K562 (cell line): ENCODE measurements around the gene ZC3H12C. TPM values are rescaled to one million over a fixed set of nuclear protein-coding genes. Genes with fewer than 3 reads are reported as not detected.

ENCODE experiments used
- ATAC-seq: fragments of 200-7000 bp; cut with Tn5 transposase; 3 replicates; pipeline ENCODE4 v1.9.1; 2020; ENCODE audit warnings: moderate library complexity
- BruUV-seq: library from RNA; stranded (reverse); fragments of 400-500 nt; replicated peaks from 2 replicates; lab custom pipeline; 2021; lab: Mats Ljungman, UMichigan
- CTCF ChIA-PET: fragments of 300-600 bp; formaldehyde crosslinking; extraction: SDS; loops from one replicate; lab custom pipeline; 2021; ENCODE audit warnings: low intra/inter-chr PET ratio; lab: Yijun Ruan, JAX
- POLR2A ChIA-PET: fragments of 300-600, 350-650 bp; sonication (Branson Sonifier 250); formaldehyde crosslinking; extraction: SDS; loops from one replicate; lab custom pipeline; 2021; ENCODE audit warnings: antibody characterized with exemption, inconsistent platforms; lab: Yijun Ruan, JAX
- DNase-seq, 4 experiments: peaks; one replicate each; pipeline versions ENCODE4 v3.0.0 to v3.0.0-alpha.2; 2011 to 2018; ENCODE audit warnings: low spot score in 3 of 4, mixed read lengths in 3 of 4; ENCODE audit errors: extremely low read depth in 1 of 4
- FAIRE-seq: peaks from 2 replicates; lab custom pipeline; 2011; peaks lifted over from hg19 to GRCh38; lab: Jason Lieb, UNC
- H2AFZ ChIP-seq: 2 replicates; pipeline ENCODE4 v1.6.0; 2011; ENCODE audit warnings: low read depth, low read length, control low read depth, inconsistent platforms
- H3K27ac ChIP-seq: fragments of 200-600 bp; 3 replicates; pipeline ENCODE4 v1.8.0; 2011; ENCODE audit warnings: low read depth, mild to moderate bottlenecking, control low read depth, inconsistent platforms, low read length, moderate library complexity, mixed read lengths; ENCODE audit errors: extremely low read depth
- H3K27me3 ChIP-seq, 2 experiments: fragments of 300-600 bp in 1 of 2; 2 replicates in 1 of 2; 3 replicates in 1 of 2; pipeline versions ENCODE4 v1.6.0 to v1.8.0; 2011; ENCODE audit warnings: inconsistent platforms in 2 of 2, low read length in 2 of 2, mild to moderate bottlenecking in 1 of 2, mixed read lengths in 1 of 2, moderate library complexity in 1 of 2; ENCODE audit not compliant: control insufficient read depth in 2 of 2, insufficient read depth in 2 of 2
- H3K36me3 ChIP-seq: fragments of 300-600 bp; 3 replicates; pipeline ENCODE4 v1.8.0; 2011; ENCODE audit warnings: mild to moderate bottlenecking, low read length, inconsistent platforms; ENCODE audit not compliant: control insufficient read depth, insufficient read depth
- H3K4me1 ChIP-seq, 2 experiments: fragments of 200-600 bp in 1 of 2; replicated peaks in 1 of 2; 2 replicates in 1 of 2; 3 replicates in 1 of 2; pipeline versions ENCODE4 v1.5.1 to v1.8.0; 2011; ENCODE audit warnings: inconsistent platforms in 2 of 2, low read length in 2 of 2, mild to moderate bottlenecking in 1 of 2, mixed read lengths in 1 of 2, moderate library complexity in 1 of 2; ENCODE audit not compliant: control insufficient read depth in 2 of 2, insufficient read depth in 2 of 2
- H3K4me2 ChIP-seq: 2 replicates; pipeline ENCODE4 v1.6.1; 2011; ENCODE audit warnings: low read length, control low read depth, inconsistent platforms, mixed read lengths; ENCODE audit not compliant: insufficient read depth
- H3K4me3 ChIP-seq: fragments of 200-600 bp; sonication (generic), shearing (Covaris generic); 2 replicates; pipeline ENCODE4 v1.5.1; 2016; ENCODE audit warnings: control low read depth, inconsistent platforms
- H3K79me2 ChIP-seq: fragments of 200-600 bp; 3 replicates; pipeline ENCODE4 v1.8.0; 2011; ENCODE audit warnings: low read length, inconsistent platforms; ENCODE audit not compliant: control insufficient read depth, insufficient read depth
- H3K9ac ChIP-seq, 2 experiments: 2 replicates each; pipeline versions ENCODE4 v1.6.0 to v1.6.1; 2011; ENCODE audit warnings: low read depth in 2 of 2, low read length in 2 of 2, control low read depth in 1 of 2, inconsistent platforms in 1 of 2, mild to moderate bottlenecking in 1 of 2, mixed read lengths in 1 of 2; ENCODE audit not compliant: insufficient read depth in 1 of 2
- H3K9me1 ChIP-seq: one replicate; pipeline ENCODE4 v1.6.0; 2011; ENCODE audit warnings: inconsistent platforms, mild to moderate bottlenecking, low read length, moderate library complexity; ENCODE audit not compliant: control insufficient read depth, insufficient read depth
- H3K9me3 ChIP-seq: replicated peaks from 2 replicates; pipeline ENCODE4 v1.5.1; 2011; ENCODE audit warnings: low read depth, low read length, inconsistent platforms; ENCODE audit not compliant: control insufficient read depth, insufficient read depth
- H4K20me1 ChIP-seq: replicated peaks from 2 replicates; pipeline ENCODE4 v1.6.1; 2011; ENCODE audit warnings: low read length, inconsistent platforms, mixed read lengths; ENCODE audit not compliant: control insufficient read depth, insufficient read depth
- ATF3 ChIP-seq, 2 experiments: fragments of 450-650 bp in 1 of 2; sonication (generic) in 1 of 2; formaldehyde crosslinking in 1 of 2; IDR thresholded peaks in 1 of 2; conservative IDR thresholded peaks in 1 of 2; 2 replicates each; pipeline versions ENCODE4 v1.6.1 to v1.8.1; 2016 to 2023; ENCODE audit warnings: mild to moderate bottlenecking in 2 of 2, moderate library complexity in 2 of 2, inconsistent platforms in 1 of 2, missing genetic modification reagents in 1 of 2
- CBX3 ChIP-seq, 2 experiments: IDR thresholded peaks; 1 replicate in 1 of 2; 2 replicates in 1 of 2; pipeline ENCODE4 v1.6.1; 2012; ENCODE audit warnings: inconsistent platforms in 2 of 2, low read length in 2 of 2, borderline replicate concordance in 1 of 2, control low read depth in 1 of 2
- CBX5 ChIP-seq: IDR thresholded peaks from 2 replicates; pipeline ENCODE4 v1.6.1; 2014; ENCODE audit warnings: low read depth, borderline replicate concordance
- KDM2B ChIP-seq: fragments of 250-450 bp; sonication (Bioruptor Pico); IDR thresholded peaks from 2 replicates; pipeline ENCODE4 v1.8.0; 2021; ENCODE audit warnings: mild to moderate bottlenecking, moderate library complexity
- POLR2H ChIP-seq: IDR thresholded peaks from 2 replicates; pipeline ENCODE4 v1.6.1; 2016; ENCODE audit warnings: missing genetic modification characterization, low read depth, mild to moderate bottlenecking, control low read depth, missing compliant biosample characterization, moderate library complexity
- SAP30 ChIP-seq: fragments of 200-600 bp; sonication (generic); IDR thresholded peaks from 2 replicates; pipeline ENCODE4 v1.6.1; 2012; ENCODE audit warnings: borderline replicate concordance, low read depth, mild to moderate bottlenecking, moderate library complexity, low read length, control low read depth, inconsistent platforms; ENCODE audit not compliant: insufficient read depth, poor library complexity, severe bottlenecking
- STAT5B ChIP-seq: fragments of 250-450 bp; sonication (Bioruptor Pico); IDR thresholded peaks from 2 replicates; pipeline ENCODE4 v1.8.0; 2021; ENCODE audit warnings: mild to moderate bottlenecking, inconsistent platforms
- ZEB2 ChIP-seq: fragments of 450-650 bp; IDR thresholded peaks from 2 replicates; pipeline ENCODE4 v1.6.1; 2016
- WGBS: fragments of 100-300 bp; shearing (Covaris generic); methylation state at CpG from one replicate; pipeline ENCODE4 v1.1.6; 2016; ENCODE audit warnings: low coverage, mixed read lengths; ENCODE audit not compliant: insufficient coverage; ENCODE audit errors: missing lambda C conversion rate; 5-methylcytosine and 5-hydroxymethylcytosine counted together
- in situ Hi-C: fragments of 300-500 bp; cut with MboI; formaldehyde crosslinking; loops from 4 replicates; pipeline ENCODE4 v1.15.0; 2018; ENCODE audit warnings: inconsistent platforms, mixed read lengths
- intact Hi-C: fragments of 100-400 bp; cut with micrococcal nuclease; formaldehyde crosslinking; loops from 2 replicates; pipeline ENCODE4 v1.14.2; 2022
- polyA plus RNA-seq, 8 experiments: library from polyadenylated mRNA; depleted of rRNA in 4 of 8; stranded (reverse) in 5 of 8; unstranded in 3 of 8; fragments of >200 nt; fragmentation: Nextera tagmentation in 2 of 8; fragmentation: Illumina TruSeq in 1 of 8; extraction: Ambion mirVana in 2 of 8; extraction: Trizol in 1 of 8; gene quantifications; 2 replicates each; pipeline versions ENCODE4 v1.2.1 to v1.2.3, GENCODE V29; 2011 to 2014; ENCODE audit warnings: inconsistent platforms in 1 of 8, missing spikeins in 1 of 8
- total RNA-seq, 7 experiments: library from RNA; depleted of rRNA in 6 of 7; stranded (reverse); fragments of >200 nt in 6 of 7; fragmentation: Illumina TruSeq in 2 of 7; extraction: Trizol in 2 of 7; gene quantifications; 2 replicates each; pipeline versions ENCODE4 v1.2.1 to v1.2.3, GENCODE V29; 2011 to 2021; ENCODE audit warnings: low replicate concordance in 1 of 7
- TF ChIP-seq, protein P1 (sequence below): fragments of 450-650 bp; IDR thresholded peaks from 2 replicates; pipeline ENCODE4 v1.6.1; 2016; ENCODE audit warnings: mild to moderate bottlenecking, moderate library complexity

ZC3H12C gene
- total and polyA plus RNA-seq, 9 of the 15 experiments (the other 6 are each of a cell fraction or from before 2014, with no cell fraction given) = 0.56 to 5.9 (median 3.3) TPM

GRCh38 chr11:110078923-110079544, 14.2 kb upstream of the ZC3H12C start:
- FAIRE-seq (no peak), DNase-seq (no peak), ATAC-seq (no peak)
- no peak overlapping the region for H3K27ac ChIP-seq
- in situ Hi-C loops = no loop called here
- no TSS peak for BruUV-seq
- H4K20me1 ChIP-seq = no peaks in the 10 kb centered on the region
- 100% methylated on average over 1 of the region's 1 CpG for WGBS
- CTCF ChIA-PET = no interaction called here
- no peaks in the 10 kb centered on the region for H3K9me1 ChIP-seq
- no peaks in the 10 kb centered on the region for H3K27me3 ChIP-seq
- no peak overlapping the region for H2AFZ ChIP-seq
- POLR2A ChIA-PET = no interaction called here
- H3K36me3 ChIP-seq = no peaks in the 10 kb centered on the region
- no peaks in the 10 kb centered on the region for H3K79me2 ChIP-seq
- no peak overlapping the region for H3K4me3 ChIP-seq
- peaks cover 0 to 45% of the 10 kb centered on the region in 2 experiments; a peak in 3 of 5 replicates for H3K4me1 ChIP-seq
- peaks cover 4% of the 10 kb centered on the region; the same call in 1 of the 2 replicates for H3K9me3 ChIP-seq
- intact Hi-C loops = no loop called here
- H3K4me2 ChIP-seq = no peak overlapping the region
- no peak overlapping the region for H3K9ac ChIP-seq
- TF ChIP-seq POLR2H (tag) (no peak), KDM2B (CRISPR knock-in tag) (no peak), ATF3 (IDR thresholded peaks at IDR 0.05) (no peak), ATF3 (CRISPR knock-in tag; conservative IDR thresholded peaks at IDR 0.05) (no peak), CBX5 (peak; percentile 46; the same call in 1 of the 2 replicates), ZEB2 (no peak), CBX3 (IDR thresholded peaks at IDR 0.05; ENCODE audit: borderline replicate concordance in 1 of 2, low read length in 2 of 2) (peak in 1 of 2 experiments; percentile 97; a peak in 2 of 3 replicates), STAT5B (CRISPR knock-in tag) (no peak), SAP30 (no peak)
- TF ChIP-seq, protein P1, sequence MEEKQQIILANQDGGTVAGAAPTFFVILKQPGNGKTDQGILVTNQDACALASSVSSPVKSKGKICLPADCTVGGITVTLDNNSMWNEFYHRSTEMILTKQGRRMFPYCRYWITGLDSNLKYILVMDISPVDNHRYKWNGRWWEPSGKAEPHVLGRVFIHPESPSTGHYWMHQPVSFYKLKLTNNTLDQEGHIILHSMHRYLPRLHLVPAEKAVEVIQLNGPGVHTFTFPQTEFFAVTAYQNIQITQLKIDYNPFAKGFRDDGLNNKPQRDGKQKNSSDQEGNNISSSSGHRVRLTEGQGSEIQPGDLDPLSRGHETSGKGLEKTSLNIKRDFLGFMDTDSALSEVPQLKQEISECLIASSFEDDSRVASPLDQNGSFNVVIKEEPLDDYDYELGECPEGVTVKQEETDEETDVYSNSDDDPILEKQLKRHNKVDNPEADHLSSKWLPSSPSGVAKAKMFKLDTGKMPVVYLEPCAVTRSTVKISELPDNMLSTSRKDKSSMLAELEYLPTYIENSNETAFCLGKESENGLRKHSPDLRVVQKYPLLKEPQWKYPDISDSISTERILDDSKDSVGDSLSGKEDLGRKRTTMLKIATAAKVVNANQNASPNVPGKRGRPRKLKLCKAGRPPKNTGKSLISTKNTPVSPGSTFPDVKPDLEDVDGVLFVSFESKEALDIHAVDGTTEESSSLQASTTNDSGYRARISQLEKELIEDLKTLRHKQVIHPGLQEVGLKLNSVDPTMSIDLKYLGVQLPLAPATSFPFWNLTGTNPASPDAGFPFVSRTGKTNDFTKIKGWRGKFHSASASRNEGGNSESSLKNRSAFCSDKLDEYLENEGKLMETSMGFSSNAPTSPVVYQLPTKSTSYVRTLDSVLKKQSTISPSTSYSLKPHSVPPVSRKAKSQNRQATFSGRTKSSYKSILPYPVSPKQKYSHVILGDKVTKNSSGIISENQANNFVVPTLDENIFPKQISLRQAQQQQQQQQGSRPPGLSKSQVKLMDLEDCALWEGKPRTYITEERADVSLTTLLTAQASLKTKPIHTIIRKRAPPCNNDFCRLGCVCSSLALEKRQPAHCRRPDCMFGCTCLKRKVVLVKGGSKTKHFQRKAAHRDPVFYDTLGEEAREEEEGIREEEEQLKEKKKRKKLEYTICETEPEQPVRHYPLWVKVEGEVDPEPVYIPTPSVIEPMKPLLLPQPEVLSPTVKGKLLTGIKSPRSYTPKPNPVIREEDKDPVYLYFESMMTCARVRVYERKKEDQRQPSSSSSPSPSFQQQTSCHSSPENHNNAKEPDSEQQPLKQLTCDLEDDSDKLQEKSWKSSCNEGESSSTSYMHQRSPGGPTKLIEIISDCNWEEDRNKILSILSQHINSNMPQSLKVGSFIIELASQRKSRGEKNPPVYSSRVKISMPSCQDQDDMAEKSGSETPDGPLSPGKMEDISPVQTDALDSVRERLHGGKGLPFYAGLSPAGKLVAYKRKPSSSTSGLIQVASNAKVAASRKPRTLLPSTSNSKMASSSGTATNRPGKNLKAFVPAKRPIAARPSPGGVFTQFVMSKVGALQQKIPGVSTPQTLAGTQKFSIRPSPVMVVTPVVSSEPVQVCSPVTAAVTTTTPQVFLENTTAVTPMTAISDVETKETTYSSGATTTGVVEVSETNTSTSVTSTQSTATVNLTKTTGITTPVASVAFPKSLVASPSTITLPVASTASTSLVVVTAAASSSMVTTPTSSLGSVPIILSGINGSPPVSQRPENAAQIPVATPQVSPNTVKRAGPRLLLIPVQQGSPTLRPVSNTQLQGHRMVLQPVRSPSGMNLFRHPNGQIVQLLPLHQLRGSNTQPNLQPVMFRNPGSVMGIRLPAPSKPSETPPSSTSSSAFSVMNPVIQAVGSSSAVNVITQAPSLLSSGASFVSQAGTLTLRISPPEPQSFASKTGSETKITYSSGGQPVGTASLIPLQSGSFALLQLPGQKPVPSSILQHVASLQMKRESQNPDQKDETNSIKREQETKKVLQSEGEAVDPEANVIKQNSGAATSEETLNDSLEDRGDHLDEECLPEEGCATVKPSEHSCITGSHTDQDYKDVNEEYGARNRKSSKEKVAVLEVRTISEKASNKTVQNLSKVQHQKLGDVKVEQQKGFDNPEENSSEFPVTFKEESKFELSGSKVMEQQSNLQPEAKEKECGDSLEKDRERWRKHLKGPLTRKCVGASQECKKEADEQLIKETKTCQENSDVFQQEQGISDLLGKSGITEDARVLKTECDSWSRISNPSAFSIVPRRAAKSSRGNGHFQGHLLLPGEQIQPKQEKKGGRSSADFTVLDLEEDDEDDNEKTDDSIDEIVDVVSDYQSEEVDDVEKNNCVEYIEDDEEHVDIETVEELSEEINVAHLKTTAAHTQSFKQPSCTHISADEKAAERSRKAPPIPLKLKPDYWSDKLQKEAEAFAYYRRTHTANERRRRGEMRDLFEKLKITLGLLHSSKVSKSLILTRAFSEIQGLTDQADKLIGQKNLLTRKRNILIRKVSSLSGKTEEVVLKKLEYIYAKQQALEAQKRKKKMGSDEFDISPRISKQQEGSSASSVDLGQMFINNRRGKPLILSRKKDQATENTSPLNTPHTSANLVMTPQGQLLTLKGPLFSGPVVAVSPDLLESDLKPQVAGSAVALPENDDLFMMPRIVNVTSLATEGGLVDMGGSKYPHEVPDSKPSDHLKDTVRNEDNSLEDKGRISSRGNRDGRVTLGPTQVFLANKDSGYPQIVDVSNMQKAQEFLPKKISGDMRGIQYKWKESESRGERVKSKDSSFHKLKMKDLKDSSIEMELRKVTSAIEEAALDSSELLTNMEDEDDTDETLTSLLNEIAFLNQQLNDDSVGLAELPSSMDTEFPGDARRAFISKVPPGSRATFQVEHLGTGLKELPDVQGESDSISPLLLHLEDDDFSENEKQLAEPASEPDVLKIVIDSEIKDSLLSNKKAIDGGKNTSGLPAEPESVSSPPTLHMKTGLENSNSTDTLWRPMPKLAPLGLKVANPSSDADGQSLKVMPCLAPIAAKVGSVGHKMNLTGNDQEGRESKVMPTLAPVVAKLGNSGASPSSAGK = no peak
